Endothelial cell of umbilical vein (primary cell): Measurements from ENCODE around the gene FBLN2. TPM values are rescaled to one million over a fixed set of nuclear protein-coding genes. Genes with fewer than 3 reads are reported as not detected.

ENCODE experiments used
- BruUV-seq: library from RNA; stranded (reverse); fragments of 400-500 nt; replicated peaks from 2 replicates; lab custom pipeline; 2021; lab: Mats Ljungman, UMichigan
- CTCF ChIA-PET: fragments of 300-600, 350-600 bp; sonication (Branson Sonifier 250); formaldehyde crosslinking; loops from one replicate; lab custom pipeline; 2021; ENCODE audit warnings: antibody characterized with exemption, inconsistent platforms; lab: Charles Lee
- POLR2A ChIA-PET: fragments of 300-600, 350-600 bp; sonication (Branson Sonifier 250); formaldehyde crosslinking; loops from one replicate; lab custom pipeline; 2021; ENCODE audit warnings: antibody characterized with exemption, inconsistent platforms; lab: Charles Lee
- DNase-seq: peaks from one replicate; pipeline ENCODE4 v3.0.0-alpha.2; 2011; ENCODE audit warnings: low read depth, low spot score
- FAIRE-seq: peaks from 2 replicates; lab custom pipeline; 2011; peaks lifted over from hg19 to GRCh38; lab: Jason Lieb, UNC
- H2AFZ ChIP-seq: 2 replicates; pipeline ENCODE4 v1.6.0; 2012; ENCODE audit warnings: low read depth, low read length, control low read depth, inconsistent platforms
- H3K27ac ChIP-seq: 2 replicates; pipeline ENCODE4 v1.5.1; 2011; ENCODE audit warnings: low read depth, mild to moderate bottlenecking, control low read depth, low read length, moderate library complexity; ENCODE audit not compliant: insufficient read depth
- H3K27me3 ChIP-seq, 2 experiments: 2 replicates each; pipeline versions ENCODE4 v1.6.0 to v1.6.1; 2011; ENCODE audit warnings: low read length in 2 of 2, mixed read lengths in 1 of 2; ENCODE audit not compliant: control insufficient read depth in 2 of 2, insufficient read depth in 2 of 2
- H3K36me3 ChIP-seq, 2 experiments: 2 replicates in 1 of 2; 3 replicates in 1 of 2; pipeline ENCODE4 v1.5.1; 2011; ENCODE audit warnings: low read length in 2 of 2, mild to moderate bottlenecking in 1 of 2, moderate library complexity in 1 of 2; ENCODE audit not compliant: control insufficient read depth in 2 of 2, insufficient read depth in 2 of 2; ENCODE audit errors: extremely low read depth in 1 of 2
- H3K4me1 ChIP-seq: 3 replicates; pipeline ENCODE4 v1.5.1; 2011; ENCODE audit warnings: mild to moderate bottlenecking, low read length; ENCODE audit not compliant: control insufficient read depth, insufficient read depth; ENCODE audit errors: extremely low read depth
- H3K4me2 ChIP-seq: 2 replicates; pipeline ENCODE4 v1.6.1; 2011; ENCODE audit warnings: low read length, control low read depth, mixed read lengths; ENCODE audit not compliant: insufficient read depth
- H3K4me3 ChIP-seq, 3 experiments: fragments of 200-600 bp in 1 of 3; sonication (generic), shearing (Covaris generic) in 1 of 3; replicated peaks in 1 of 3; 2 replicates each; pipeline ENCODE4 v1.5.1; 2011 to 2016; ENCODE audit warnings: control low read depth in 3 of 3, low read length in 3 of 3, mild to moderate bottlenecking in 2 of 3, inconsistent platforms in 1 of 3, low read depth in 1 of 3, moderate library complexity in 1 of 3; ENCODE audit not compliant: insufficient read depth in 1 of 3
- H3K79me2 ChIP-seq: 2 replicates; pipeline ENCODE4 v1.6.0; 2012; ENCODE audit warnings: low read length, inconsistent platforms; ENCODE audit not compliant: control insufficient read depth, insufficient read depth
- H3K9ac ChIP-seq: replicated peaks from 2 replicates; pipeline ENCODE3; 2011; ENCODE audit warnings: low read length, control low read depth; ENCODE audit not compliant: insufficient read depth; ENCODE audit errors: extremely low read depth
- H3K9me1 ChIP-seq: replicated peaks from 3 replicates; pipeline ENCODE4 v1.6.0; 2011; ENCODE audit warnings: mild to moderate bottlenecking, low read length; ENCODE audit not compliant: control insufficient read depth, insufficient read depth; ENCODE audit errors: extremely low read depth
- H3K9me3 ChIP-seq: replicated peaks from 2 replicates; pipeline ENCODE4 v1.5.1; 2012; ENCODE audit warnings: low read length, inconsistent platforms; ENCODE audit not compliant: control insufficient read depth, insufficient read depth
- H4K20me1 ChIP-seq: replicated peaks from 2 replicates; pipeline ENCODE3; 2011; ENCODE audit warnings: mild to moderate bottlenecking, low read length; ENCODE audit not compliant: control insufficient read depth, insufficient read depth; ENCODE audit errors: extremely low read depth
- CTCF ChIP-seq, 2 donors: IDR thresholded peaks; 1 replicate in 1 of 2; 2 replicates in 1 of 2; pipeline ENCODE4 v1.5.1; 2011; ENCODE audit warnings: low read length in 2 of 2, mild to moderate bottlenecking in 2 of 2, moderate library complexity in 2 of 2, control low read depth in 1 of 2, inconsistent platforms in 1 of 2, low read depth in 1 of 2; ENCODE audit not compliant: insufficient read depth in 1 of 2; ENCODE audit errors: extremely low read depth in 1 of 2
- EZH2 ChIP-seq: IDR thresholded peaks from 2 replicates; pipeline ENCODE4 v1.6.1; 2012; ENCODE audit warnings: borderline replicate concordance, low read depth, mild to moderate bottlenecking, moderate library complexity, low read length, inconsistent platforms; ENCODE audit not compliant: severe bottlenecking
- FOS ChIP-seq: IDR thresholded peaks from 2 replicates; pipeline ENCODE4 v1.6.1; 2011; ENCODE audit warnings: mild to moderate bottlenecking, low read length, moderate library complexity, borderline replicate concordance; ENCODE audit not compliant: insufficient read depth
- GATA2 ChIP-seq: IDR thresholded peaks from 2 replicates; pipeline ENCODE4 v1.7.0; 2011; ENCODE audit warnings: low read depth, mild to moderate bottlenecking, moderate library complexity, mixed read lengths, low read length; ENCODE audit not compliant: insufficient read length, insufficient read depth
- JUN ChIP-seq: IDR thresholded peaks from 2 replicates; pipeline ENCODE4 v1.6.1; 2011; ENCODE audit warnings: borderline replicate concordance, low read depth; ENCODE audit not compliant: insufficient read length, insufficient read depth
- MAX ChIP-seq: IDR thresholded peaks from 2 replicates; pipeline ENCODE4 v1.6.1; 2011; ENCODE audit not compliant: insufficient read depth, insufficient read length
- MYC ChIP-seq: IDR thresholded peaks from one replicate; pipeline ENCODE4 v1.6.1; 2011; ENCODE audit warnings: mild to moderate bottlenecking, low read depth, low read length
- POLR2A ChIP-seq: IDR thresholded peaks from 2 replicates; pipeline ENCODE4 v1.6.1; 2012; ENCODE audit warnings: low read depth, mild to moderate bottlenecking, control low read depth, low read length
- POLR2AphosphoS5 ChIP-seq: IDR thresholded peaks from 2 replicates; pipeline ENCODE4 v1.6.1; 2012; ENCODE audit warnings: low read depth, mild to moderate bottlenecking, control low read depth, low read length, moderate library complexity; ENCODE audit not compliant: insufficient read depth
- dilution Hi-C: fragments of 300-500 bp; cut with MboI; formaldehyde crosslinking; loops from one replicate; pipeline ENCODE4 v1.15.0; 2019; ENCODE audit warnings: low sequenced_read_pairs; ENCODE audit not compliant: extremely low pct_ligation_motif_present
- intact Hi-C: fragments of 100-400 bp; cut with micrococcal nuclease; formaldehyde crosslinking; loops from one replicate; pipeline ENCODE4 v1.10.0; 2022
- polyA plus RNA-seq, 4 experiments: library from polyadenylated mRNA; depleted of rRNA in 3 of 4; stranded (reverse) in 3 of 4; unstranded in 1 of 4; fragments of >200 nt; gene quantifications; 2 replicates each; pipeline versions ENCODE4 v1.2.1 to v1.2.3, GENCODE V29; 2011 to 2012; ENCODE audit warnings: missing spikeins in 1 of 4
- total RNA-seq: library from RNA; stranded (reverse); gene quantifications from 2 replicates; pipeline ENCODE4 v1.2.3, GENCODE V29; 2021

Gene FBLN2
- total and polyA plus RNA-seq, 2 donors (not counting 3 experiments of a cell fraction or from before 2014, with no cell fraction given) = 1.4 to 1.9 TPM

- Histone ChIP-seq H3K4me3 (no peak overlapping the region), H4K20me1 (no peaks in the 10 kb centered on the region), H3K9me3 (no peaks in the 10 kb centered on the region), H3K4me1 (no peaks in the 10 kb centered on the region), H2AFZ (no peak overlapping the region), H3K9ac (no peak overlapping the region), H3K4me2 (no peak overlapping the region), H3K36me3 (no peaks in the 10 kb centered on the region), H3K27me3 (no peaks in the 10 kb centered on the region), H3K27ac (no peak overlapping the region), H3K9me1 (no peaks in the 10 kb centered on the region), H3K79me2 (no peaks in the 10 kb centered on the region)
- FAIRE-seq (no peak), DNase-seq (no peak)
- dilution Hi-C loops (no loop called here), intact Hi-C loops (no loop called here)
- BruUV-seq = no TSS peak
- POLR2A ChIA-PET = no interaction called here
- TF ChIP-seq EZH2 (no peak), FOS (no peak), CTCF (IDR thresholded peaks at IDR 0.05; ENCODE audit: extremely low read depth in 1 of 2, insufficient read depth in 1 of 2, low read depth in 1 of 2, low read length in 2 of 2) (no peak), GATA2 (no peak), MYC (no peak), MAX (no peak), POLR2AphosphoS5 (no peak), JUN (no peak), POLR2A (no peak)
- CTCF ChIA-PET = interaction anchor here (1.2 to 1.4 kb wide), 2 partner anchors 19 to 546 kb away, joined by 3 read pairs; no protein-coding TSS in a partner anchor
Measured at GRCh38 chr3:13637953-13638352, 89.0 kb downstream of the FBLN2 start.
